NCI-H2171 treated with DMSO at 0.1 percent for 48 hours (cell line): ENCODE measurements around the gene DIDO1.
"Not testable (repeated sequence)": the region's sequence is repeated elsewhere in the genome, so short reads cannot be mapped to it uniquely, and the experiment has no call there.

Experiments
- DNase-seq: peaks from one replicate; lab custom pipeline; 2025; lab: John Stamatoyannopoulos, UW

The DIDO1 gene

DNA sequence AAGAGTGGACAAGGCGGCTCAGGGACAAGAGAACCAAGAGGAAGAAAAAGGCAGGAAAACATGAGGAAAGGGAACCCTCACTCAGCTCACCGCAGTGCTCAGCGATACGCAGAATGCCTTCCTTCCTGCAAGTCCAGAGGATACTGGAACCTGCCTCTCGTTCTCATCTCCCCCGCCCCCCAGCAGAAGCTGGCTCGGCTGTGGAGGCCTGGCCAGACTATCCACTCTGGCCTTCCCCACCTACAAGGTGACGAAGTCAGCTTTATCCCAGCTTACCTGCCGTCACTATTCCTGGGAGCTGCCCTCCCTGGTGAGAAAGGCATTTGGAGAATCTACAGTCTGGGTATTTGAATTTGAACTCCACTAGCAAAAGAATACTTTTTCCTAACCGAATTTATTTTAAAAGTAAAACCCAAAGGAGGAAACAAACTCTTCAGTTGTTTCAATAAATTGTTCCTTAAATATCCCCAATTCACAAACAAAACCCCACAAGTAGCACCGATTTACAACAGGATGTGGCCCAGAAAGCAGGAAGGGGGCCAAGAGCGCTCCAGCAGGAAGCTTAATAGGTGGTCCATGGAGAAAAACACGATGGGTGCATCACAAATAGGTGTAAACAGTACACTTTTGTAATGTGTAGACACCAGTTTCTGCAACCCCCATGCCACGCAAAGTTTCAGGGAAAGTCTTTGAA, 2.1 kb upstream of the DIDO1 start:
- no peak for DNase-seq

- DNase-seq: no peak
Measured at GRCh38 chr20:62927128-62927705, 912 bp upstream of the DIDO1 start.

GRCh38 chr20:62925420-62926228, 681 bp downstream of the DIDO1 start:
- peak; percentile 52 for DNase-seq

GRCh38 chr20:62925076-62925419, 1.3 kb downstream of the DIDO1 start:
- no peak for DNase-seq

GRCh38 chr20:62924442-62925075, 1.7 kb downstream of the DIDO1 start:
- no peak for DNase-seq

GRCh38 chr20:62923669-62924441, 2.5 kb downstream of the DIDO1 start:
- no peak for DNase-seq

DNA sequence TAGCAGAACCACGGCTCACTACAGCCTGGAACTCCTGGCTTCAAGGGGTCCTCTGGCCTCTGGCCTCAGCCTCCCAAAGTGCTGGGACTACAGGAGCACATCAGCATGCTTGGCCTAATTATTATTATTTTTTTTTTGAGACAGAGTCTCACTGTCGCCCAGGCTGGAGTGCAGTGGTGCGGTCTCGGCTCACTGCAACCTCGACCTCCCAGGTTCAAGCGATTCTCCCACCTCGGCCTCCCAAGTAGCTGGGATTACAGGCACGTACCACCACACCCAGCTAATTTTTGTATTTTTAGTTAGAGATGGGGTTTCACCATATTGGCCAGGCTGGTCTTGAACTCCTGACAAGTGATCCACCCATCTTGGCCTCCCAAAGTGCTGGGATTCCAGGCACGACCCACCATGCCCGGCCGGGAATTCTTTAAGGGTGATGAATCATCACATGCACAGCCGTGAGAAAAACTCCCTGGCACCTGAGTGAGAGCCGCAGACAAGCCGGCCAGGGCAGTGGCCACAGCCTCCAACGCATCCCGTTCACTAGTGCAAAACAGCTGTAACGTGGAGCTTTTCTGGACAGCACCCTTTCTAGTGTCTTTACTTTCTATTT, 3.1 kb downstream of the DIDO1 start:
- not testable (repeated sequence) for DNase-seq

DNA sequence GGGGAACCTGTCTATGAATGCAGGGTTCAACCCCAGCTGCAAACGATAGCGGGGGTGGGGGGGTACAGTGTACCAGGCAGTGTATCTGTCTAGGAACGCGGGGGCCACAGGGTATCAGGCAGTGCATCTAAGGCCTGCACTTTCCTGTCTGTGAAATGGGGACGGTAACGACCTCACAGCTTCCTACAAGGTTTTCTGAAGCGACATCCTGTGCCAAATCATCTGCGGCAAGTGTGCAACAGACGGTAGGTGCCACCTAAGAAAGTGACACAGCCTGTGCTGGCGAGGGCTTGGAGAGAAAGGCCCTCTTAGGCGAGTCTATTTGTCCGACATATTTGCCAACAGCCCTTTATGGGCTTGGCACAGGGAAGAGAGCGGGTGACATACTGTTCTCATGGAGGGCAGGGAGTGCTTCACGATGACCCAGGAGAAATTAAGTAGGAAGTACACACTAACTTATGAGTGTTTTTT, 3.8 kb downstream of the DIDO1 start:
- DNase-seq: no peak

- DNase-seq: peak; percentile 15
Measured at GRCh38 chr20:62921119-62921687, 5.1 kb downstream of the DIDO1 start.

GRCh38 chr20:62920039-62920645, 6.2 kb downstream of the DIDO1 start:
- no peak for DNase-seq

DNA sequence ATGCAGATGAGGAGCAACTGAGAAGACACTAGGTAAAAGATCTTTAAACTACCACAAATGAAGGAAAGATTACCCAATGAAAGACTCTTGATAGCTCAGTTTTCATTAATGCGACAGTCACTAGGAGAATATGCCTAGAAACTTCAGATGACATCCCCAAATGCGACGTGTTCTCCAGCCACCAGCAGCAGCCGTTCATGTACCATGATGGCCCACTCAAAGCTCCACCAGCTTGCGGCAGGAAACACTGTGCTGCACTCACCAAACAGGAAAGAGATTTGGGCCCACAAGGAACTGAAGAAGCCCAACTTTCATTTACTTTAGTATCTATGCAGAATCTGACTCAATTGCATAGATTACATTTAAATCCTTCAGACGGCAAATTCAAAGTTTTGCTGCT, 7.5 kb downstream of the DIDO1 start:
- no peak for DNase-seq

- DNase-seq: no peak
Measured at GRCh38 chr20:62918147-62918546, 8.2 kb downstream of the DIDO1 start.

DNA sequence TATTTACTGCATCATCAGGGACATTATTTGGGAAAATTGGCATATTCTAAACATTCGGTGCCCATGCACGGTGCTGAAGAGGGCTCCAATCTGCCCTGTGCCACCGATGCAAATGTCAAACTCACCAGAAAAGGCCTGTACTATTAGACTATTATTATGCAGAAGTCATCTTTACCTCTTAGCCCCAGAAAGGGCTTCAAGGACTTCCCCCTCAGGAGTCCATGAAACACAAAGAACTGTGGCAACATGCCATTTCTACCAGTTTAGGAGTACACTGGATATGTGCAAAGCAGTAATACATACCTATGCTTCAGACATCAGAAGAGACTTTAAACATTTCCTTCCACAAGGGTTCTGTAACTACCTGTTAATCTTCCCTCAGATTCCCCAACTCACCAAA, 8.6 kb downstream of the DIDO1 start:
- DNase-seq: no peak

- DNase-seq: no peak
Measured at GRCh38 chr20:62916703-62917476, 9.4 kb downstream of the DIDO1 start.

DNA sequence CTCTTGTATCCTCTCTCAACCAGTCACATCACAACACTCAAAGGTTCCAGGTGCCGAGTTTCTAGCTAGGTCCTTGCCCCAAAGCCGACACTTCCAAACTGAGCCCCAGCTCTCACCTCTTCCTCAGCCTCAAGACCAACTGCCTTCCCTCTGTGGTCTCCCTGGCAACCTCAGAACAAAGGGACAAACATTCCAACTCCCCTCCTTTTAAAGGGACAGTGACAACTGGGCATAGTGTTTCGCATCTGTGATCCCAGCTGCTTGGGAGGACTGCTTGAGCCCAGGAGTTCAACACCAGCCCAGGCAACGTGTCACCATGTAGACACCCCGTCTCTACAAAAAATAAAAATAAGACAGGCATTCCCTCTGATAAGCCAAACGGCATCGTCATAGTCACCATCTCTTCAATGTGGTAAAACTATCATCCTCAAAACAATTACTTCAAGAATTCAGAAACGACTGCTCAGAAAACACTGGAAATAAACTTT, 11.3 kb downstream of the DIDO1 start:
- DNase-seq: peak; percentile 18

GRCh38 chr20:62914436-62914835, 11.9 kb downstream of the DIDO1 start:
- no peak for DNase-seq

- DNase-seq: no peak
Measured at GRCh38 chr20:62913043-62913630, 13.2 kb downstream of the DIDO1 start.

GRCh38 chr20:62911701-62912280, 14.5 kb downstream of the DIDO1 start:
- DNase-seq: no peak
